HG03521 (cell line): Measurements from ENCODE around the gene CRACDL.

Source experiments
- ATAC-seq: cut with Tn5 transposase; IDR thresholded peaks from one replicate; pipeline ENCODE4 v1.9.1; 2021; ENCODE audit warnings: mild to moderate bottlenecking, moderate library complexity; ENCODE audit not compliant: unreplicated experiment

Gene CRACDL, protein sequence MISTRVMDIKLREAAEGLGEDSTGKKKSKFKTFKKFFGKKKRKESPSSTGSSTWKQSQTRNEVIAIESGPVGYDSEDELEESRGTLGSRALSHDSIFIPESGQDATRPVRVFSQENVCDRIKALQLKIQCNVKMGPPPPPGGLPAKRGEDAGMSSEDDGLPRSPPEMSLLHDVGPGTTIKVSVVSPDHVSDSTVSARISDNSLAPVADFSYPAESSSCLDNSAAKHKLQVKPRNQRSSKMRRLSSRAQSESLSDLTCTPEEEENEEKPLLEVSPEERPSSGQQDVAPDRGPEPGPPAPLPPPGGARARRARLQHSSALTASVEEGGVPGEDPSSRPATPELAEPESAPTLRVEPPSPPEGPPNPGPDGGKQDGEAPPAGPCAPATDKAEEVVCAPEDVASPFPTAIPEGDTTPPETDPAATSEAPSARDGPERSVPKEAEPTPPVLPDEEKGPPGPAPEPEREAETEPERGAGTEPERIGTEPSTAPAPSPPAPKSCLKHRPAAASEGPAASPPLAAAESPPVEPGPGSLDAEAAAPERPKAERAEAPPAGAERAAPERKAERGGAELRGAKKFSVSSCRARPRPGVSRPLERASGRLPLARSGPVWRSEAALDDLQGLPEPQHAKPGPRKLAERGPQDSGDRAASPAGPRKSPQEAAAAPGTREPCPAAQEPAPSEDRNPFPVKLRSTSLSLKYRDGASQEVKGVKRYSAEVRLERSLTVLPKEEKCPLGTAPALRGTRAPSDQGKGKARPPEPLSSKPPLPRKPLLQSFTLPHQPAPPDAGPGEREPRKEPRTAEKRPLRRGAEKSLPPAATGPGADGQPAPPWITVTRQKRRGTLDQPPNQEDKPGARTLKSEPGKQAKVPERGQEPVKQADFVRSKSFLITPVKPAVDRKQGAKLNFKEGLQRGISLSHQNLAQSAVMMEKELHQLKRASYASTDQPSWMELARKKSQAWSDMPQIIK

DNA sequence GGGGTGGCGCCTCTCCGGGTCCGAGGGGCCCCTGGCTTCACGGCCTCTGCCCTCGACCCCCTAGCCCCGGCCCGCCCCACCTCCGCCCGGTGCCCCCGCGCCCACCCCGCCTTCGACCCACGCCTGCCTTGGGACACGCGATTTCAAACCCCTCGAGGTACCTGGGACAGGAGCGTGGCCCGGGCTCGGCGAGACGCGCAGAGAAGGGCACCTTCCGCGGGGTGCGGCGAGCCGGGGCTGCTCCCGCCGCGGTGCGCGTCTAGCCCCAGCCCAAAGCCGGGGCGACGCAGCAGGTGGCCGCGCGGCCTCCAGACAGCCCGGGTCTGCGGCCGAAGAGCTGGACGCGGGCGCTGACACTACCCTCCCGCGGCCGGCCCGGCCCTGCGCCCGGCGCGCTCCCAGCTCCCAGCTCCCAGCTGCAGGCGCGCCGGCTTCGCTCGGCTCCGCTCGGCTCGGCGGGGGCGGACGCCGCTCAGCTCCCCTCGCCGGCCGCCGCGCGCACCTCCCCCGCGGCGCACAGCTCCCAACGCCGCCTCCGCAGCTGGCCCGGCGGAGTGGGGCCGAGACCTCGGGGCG, at the start of gene CRACDL:
CRACDL (minus strand) TSS at position 449 of the 576 bp plus-strand sequence. CDS start 89,425 bp downstream, outside the sequence.
- ATAC-seq: no peak

DNA sequence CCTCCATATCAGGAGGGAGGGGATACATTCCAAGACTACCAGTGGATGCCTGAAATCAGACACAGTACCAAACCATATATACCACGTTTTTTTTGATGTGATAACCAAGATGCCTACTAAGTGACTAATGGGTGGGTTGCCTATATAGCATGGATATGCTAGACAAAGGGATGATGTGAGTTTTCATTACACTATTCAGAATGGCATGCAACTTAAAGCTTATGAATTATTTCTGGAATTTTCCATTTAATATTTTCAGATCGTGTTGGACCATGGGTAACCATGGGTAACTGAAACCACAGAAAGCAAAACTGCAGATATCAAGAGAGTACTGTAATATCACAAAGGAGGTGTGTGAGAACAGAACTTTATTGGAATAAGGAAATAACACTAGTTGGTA, 39.6 kb upstream of the CRACDL start:
- ATAC-seq: no peak

GRCh38 chr2:98972582-98973167, 36.6 kb upstream of the CRACDL start:
- ATAC-seq: no peak

DNA sequence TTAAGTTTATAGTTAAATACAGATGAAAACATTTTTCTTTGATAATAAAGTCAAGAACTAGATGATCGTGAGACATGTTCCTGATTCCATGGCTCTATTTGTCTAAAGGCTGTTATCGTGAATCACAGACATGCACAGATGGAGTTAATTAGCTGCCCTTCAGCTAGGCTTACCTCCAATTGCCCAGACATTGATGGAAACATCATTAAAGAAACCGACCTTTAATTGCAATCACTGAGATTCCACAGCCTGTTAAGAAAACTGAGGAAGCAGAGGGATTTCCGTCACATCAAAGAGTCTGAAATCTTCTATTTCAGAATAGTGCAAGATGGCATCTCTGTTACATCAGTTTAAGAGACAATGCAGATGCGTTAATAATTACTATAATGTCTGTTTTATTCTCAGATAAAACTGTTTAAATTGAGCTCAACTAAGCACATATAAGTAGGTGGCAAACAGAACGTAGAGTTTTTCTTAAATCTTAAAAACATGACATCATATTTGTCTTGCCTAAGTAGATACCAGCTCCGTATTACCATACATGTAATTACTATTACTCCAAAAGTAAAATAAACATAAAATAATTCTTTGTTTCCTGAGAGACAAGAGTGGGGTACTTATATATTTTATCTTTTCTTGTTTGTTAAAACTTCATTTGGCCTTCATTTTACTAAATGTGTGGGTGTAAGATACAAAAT, 23.9 kb upstream of the CRACDL start:
- ATAC-seq: no peak

DNA sequence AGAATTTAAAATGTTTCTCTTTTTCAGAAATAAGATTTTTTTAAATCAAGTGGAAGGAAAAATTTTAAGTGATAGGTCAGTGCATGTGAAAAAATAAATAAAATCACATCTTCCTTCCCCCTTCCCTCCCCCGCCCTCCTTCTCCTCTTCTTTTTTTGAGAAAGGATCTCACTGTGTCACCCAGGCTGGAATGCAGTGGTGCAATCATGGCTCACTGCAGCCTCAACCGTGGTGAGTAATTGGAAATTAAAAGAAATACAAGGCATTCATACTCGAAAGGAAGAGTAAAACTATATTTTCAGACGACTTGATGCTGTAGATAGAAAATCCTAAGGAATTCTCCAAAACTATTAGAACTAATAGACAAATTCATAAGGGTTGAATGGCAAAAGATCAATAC, 16.9 kb upstream of the CRACDL start:
- ATAC-seq: no peak

DNA sequence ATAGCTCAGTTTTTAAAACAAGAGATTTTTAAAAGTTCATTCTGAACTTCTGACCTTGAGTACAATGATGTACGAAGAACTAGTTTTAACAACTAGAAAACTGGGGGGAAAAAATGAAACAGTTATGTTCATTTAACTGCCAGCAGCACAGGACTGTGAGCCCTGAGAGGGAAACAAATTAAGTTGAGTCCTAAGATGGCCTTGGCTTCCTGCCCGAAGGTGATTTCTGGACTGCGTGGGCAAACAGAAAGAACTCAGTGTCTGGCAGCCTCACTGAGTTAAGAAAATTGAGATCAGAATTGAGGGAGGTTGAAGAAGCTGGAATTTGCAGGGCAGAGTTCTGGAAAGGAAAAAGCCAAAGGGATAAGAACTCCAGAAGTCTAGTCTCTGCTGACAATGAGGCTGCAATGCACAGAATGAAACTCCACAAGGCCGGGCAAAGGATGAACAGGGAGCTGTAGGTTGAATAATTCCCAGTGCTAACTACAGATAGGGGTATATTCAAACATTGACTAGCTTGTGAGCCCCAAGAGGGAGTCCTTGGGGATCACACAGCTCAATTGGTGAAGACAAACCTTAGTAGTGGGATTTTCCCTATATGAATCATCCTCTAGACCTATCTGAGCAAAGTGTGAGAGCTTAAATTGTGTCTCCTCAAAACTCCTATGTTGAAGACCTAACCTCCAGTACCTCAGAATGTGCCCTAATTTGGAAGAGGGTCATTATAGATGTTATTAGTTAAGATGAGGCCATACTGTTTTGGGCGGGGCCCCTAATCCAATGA, 13.1 kb upstream of the CRACDL start:
- no peak for ATAC-seq

DNA sequence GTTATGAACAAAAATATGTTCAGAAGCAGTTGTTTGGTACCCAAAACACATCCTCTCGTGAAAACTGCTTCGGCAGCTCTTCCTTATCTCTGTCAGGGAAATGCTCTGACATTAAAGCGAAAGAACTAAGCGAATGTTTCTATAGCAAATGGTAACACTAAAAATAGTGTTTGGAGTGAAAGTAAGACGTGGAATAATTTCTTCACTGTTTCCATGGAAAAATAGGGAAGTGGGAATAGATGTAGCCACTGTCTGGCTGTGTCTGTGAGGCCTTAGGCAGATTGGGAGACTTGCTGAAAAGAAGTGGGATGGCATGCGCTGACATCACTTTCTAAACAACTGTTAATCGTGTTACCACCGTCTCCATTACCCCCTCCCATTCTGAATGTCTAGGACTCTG, 11.5 kb upstream of the CRACDL start:
- ATAC-seq: no peak

DNA sequence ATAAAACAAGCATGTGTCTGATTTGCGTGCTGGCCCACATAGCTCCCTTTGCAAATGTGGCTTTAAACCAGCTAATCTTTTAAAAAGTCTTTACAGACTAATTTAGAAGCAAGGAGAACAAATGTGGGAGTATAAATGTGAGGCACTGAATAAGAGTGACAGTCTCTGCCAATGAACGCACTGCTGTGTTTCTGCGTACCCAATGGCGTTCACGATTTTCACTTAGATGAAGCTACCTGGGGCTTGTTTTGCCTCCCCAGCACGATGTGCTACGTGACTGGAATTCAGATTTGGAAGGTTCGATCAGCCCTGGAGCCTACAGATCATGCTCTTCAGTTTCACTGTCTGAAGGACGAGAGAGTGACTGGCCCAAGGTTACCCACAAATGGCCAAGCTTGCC, 10.8 kb upstream of the CRACDL start:
- no peak for ATAC-seq

GRCh38 chr2:98944775-98945174, 8.8 kb upstream of the CRACDL start:
- no peak for ATAC-seq

DNA sequence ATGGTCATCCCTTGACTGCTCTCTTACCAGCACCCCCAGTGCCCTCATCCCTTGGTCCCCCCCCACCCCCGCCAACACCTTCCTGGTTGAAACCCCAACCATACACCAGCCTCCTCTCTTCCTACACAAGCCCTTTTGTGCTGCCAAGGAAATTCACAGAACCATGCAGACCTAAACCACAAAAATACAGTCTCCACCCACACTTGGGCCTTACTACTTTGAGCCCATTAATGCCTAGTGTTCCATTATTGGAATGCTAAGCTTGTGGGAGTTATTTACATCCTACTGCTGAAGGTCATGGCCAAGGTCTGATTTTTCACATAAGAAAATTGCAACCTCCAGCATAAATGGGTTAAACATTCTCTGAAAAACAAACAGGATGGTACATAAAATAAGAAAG, 4.1 kb upstream of the CRACDL start:
- no peak for ATAC-seq

DNA sequence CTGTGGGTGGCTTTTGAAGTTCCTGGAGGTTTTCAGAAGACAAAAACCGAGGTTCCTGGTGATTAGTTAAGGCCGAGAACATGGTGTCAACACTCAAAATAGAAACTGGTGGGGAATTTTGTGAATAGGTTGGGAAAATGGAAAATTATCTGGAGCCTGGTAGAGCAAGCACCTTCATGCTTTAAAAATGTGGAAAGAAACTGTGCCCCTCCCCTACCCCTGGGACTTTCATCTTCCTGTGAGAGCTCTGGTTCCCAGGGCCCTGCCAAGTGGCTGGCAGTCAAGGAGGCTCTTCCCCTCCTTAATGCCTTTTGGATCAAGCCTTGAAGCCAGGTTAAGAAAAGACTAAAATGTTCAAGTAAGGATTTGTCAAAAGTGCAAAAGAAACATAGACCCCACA, 1.9 kb upstream of the CRACDL start:
- no peak for ATAC-seq

- no peak for ATAC-seq
Measured at GRCh38 chr2:98936353-98937351, 627 bp upstream of the CRACDL start.

DNA sequence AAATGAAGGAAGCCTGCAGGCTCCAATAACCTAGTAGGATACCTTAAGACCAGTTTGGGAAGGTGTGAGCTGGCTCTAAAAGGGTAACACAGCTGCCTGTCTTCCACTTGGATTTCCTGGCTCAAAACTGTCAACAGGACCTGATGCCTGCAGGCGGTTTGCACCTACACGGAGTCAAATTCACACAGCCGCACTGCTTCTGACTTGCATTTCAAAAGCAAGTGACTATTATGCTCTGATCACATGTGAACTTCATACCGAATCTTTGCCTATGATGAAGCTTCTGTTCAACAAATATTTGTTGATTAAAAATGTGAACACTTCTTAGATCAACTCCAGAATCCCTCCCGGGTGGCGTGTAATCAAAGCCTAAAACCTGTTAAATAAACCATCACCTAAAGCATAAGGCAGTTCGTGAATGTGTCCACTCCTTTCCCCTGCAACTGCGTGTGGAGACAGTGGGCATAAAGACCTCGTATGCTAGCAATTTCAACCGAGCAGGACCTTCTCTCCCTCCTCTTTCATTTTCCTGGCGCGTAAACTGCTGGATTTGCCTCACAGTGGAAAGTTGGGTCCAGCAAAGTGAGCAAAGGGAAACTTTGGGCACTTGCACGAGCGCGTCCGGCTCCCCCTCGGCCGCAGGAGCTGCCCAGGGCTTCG, 784 bp downstream of the CRACDL start:
- no peak for ATAC-seq

DNA sequence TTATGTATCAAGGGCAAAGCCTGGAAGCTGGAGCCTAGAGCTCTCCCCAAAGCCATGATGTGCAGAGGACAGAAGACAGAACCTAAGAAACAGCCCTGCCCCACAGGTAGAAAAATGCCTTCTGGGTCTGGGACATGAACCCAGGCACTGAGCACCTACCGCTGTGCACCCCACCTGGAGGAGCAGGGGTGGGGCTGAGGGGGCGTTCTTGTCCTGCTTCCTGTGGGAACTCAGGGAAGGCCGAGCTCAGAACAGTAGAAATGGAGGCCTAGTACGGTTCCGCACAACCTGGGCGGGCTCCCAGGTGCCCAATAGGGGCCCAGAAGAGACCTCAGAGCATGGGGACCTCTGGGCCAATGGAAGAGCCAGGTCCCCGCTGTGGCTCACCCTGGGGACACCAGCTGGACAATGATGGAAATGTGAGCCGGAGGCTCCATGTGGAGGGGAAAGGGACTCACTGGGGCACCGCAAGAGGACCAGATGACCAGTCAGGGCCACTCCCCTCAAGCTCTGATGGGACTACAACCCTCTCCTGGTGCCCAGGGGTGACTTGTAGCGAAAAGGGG, 3.2 kb downstream of the CRACDL start:
- no peak for ATAC-seq

DNA sequence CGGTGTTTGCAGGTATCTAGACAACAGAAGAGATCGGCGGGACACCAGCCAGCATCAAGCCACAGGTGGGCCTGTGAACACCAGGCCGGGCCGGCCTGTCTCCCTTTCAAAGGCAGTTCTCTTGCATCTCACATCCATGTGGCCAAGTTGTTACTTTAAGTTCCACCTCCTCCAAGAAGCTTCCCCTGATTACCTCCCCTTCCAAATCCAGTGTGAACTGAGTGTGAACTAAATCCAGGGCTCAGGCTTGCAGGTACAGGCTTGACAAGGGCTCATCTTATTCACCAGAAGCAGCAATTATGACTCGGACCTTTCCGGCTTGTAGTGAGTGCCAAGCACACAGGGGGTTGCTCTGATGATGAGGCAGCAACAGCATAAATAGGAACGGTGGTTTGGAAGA, 3.9 kb downstream of the CRACDL start:
- ATAC-seq: no peak

- ATAC-seq: no peak
Measured at GRCh38 chr2:98931596-98931995, 4.4 kb downstream of the CRACDL start.

DNA sequence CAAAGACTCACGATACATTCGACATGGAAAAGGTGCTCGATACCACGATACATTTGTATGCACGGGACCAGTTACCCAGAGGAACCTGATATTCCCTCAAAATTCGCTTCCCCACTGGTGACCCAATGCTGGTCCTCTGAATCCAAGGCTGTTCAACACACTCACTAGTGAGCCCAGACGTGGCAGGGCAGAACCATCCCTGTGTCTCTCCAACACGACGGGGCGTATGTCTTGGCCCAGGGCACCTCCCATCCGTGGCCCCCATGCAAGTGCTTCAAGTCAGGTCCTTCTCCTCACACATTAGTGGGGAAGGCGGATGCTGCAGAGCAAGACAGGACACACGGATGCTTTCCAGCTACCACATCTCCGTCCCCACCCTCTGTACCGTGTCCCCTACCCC, 6.1 kb downstream of the CRACDL start:
- ATAC-seq: no peak

DNA sequence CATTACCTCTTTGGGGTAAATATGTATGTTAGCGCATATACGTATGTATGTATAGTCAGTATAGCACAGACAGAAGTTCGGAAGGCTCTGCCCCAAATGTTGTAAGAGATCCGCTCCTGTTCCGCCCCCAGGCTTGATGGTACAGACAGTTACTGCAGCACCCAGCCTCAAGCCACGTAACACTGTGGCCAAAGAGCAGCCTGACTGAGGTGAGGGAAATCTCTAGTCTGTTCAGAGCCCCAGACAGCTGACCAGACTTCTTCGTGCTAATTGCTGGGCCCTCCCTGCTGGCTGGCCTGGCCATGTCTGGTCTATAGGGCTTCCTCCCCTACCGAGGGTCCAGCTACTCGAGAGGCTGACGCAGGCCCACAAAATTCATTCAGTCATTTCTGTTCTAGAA, 7.8 kb downstream of the CRACDL start:
- ATAC-seq: no peak
